ENCODE results near the gene TMEM117. TPM values are rescaled to one million over a fixed set of nuclear protein-coding genes. Genes with fewer than 3 reads are reported as not detected.

Gene TMEM117
- total and polyA plus RNA-seq, 2 donors (not counting 3 experiments of a cell fraction or from before 2014, with no cell fraction given): 1.2 to 3.8 TPM

GRCh38 chr12:44063671-44064070 is 227.8 kb downstream of the TMEM117 start:
- intact Hi-C loops (cut with micrococcal nuclease): no loop called here
- H3K27ac ChIP-seq (ENCODE audit: insufficient read depth, low read depth, low read length): no peak overlapping the region
- TF ChIP-seq JUN (IDR thresholded peaks at IDR 0.05; ENCODE audit: borderline replicate concordance, insufficient read depth, insufficient read length, low read depth): no peak
- no peak for TF ChIP-seq POLR2A (IDR thresholded peaks at IDR 0.05; ENCODE audit: low read depth, low read length)
- TF ChIP-seq MYC (IDR thresholded peaks at IDR 0.05; ENCODE audit: low read depth, low read length): no peak
- no peak for TF ChIP-seq POLR2AphosphoS5 (IDR thresholded peaks at IDR 0.05; ENCODE audit: insufficient read depth, low read depth, low read length)
- no peak overlapping the region for H3K4me2 ChIP-seq (ENCODE audit: insufficient read depth, low read length)
- no peaks in the 10 kb centered on the region for H3K27me3 ChIP-seq (ENCODE audit: control insufficient read depth in 2 of 2, insufficient read depth in 2 of 2, low read length in 2 of 2)
- H3K9me1 ChIP-seq (replicated peaks; ENCODE audit: control insufficient read depth, extremely low read depth, insufficient read depth, low read length): no peaks in the 10 kb centered on the region
- FAIRE-seq (no peak), DNase-seq (ENCODE audit: low read depth, low spot score) (no peak)
- no peaks in the 10 kb centered on the region for H3K9me3 ChIP-seq (replicated peaks; ENCODE audit: control insufficient read depth, insufficient read depth, low read length)
- no peak overlapping the region for H3K4me3 ChIP-seq (replicated peaks in 1 of 3; ENCODE audit: insufficient read depth in 1 of 3, low read depth in 1 of 3, low read length in 3 of 3)
- H3K4me1 ChIP-seq (ENCODE audit: control insufficient read depth, extremely low read depth, insufficient read depth, low read length): no peaks in the 10 kb centered on the region
- CTCF ChIA-PET: no interaction called here
- H3K36me3 ChIP-seq (ENCODE audit: control insufficient read depth in 2 of 2, extremely low read depth in 1 of 2, insufficient read depth in 2 of 2, low read length in 2 of 2): no peaks in the 10 kb centered on the region
- dilution Hi-C loops (cut with MboI; ENCODE audit: extremely low pct_ligation_motif_present, low sequenced_read_pairs): no loop called here
- H3K9ac ChIP-seq (replicated peaks; ENCODE audit: extremely low read depth, insufficient read depth, low read length): no peak overlapping the region
- H2AFZ ChIP-seq (ENCODE audit: low read depth, low read length): no peak overlapping the region
- H4K20me1 ChIP-seq (replicated peaks; ENCODE audit: control insufficient read depth, extremely low read depth, insufficient read depth, low read length): no peaks in the 10 kb centered on the region
- BruUV-seq (replicated peaks): no TSS peak
- no peaks in the 10 kb centered on the region for H3K79me2 ChIP-seq (ENCODE audit: control insufficient read depth, insufficient read depth, low read length)
- POLR2A ChIA-PET: no interaction called here

GRCh38 chr12:44076871-44077270 is 241.0 kb downstream of the TMEM117 start:
- POLR2A ChIA-PET: no interaction called here
- Histone ChIP-seq H3K36me3 (ENCODE audit: control insufficient read depth in 2 of 2, extremely low read depth in 1 of 2, insufficient read depth in 2 of 2, low read length in 2 of 2) (no peaks in the 10 kb centered on the region), H3K79me2 (ENCODE audit: control insufficient read depth, insufficient read depth, low read length) (no peaks in the 10 kb centered on the region), H3K27me3 (ENCODE audit: control insufficient read depth in 2 of 2, insufficient read depth in 2 of 2, low read length in 2 of 2) (no peaks in the 10 kb centered on the region), H3K4me3 (replicated peaks in 1 of 3; ENCODE audit: insufficient read depth in 1 of 3, low read depth in 1 of 3, low read length in 3 of 3) (no peak overlapping the region), H4K20me1 (replicated peaks; ENCODE audit: control insufficient read depth, extremely low read depth, insufficient read depth, low read length) (no peaks in the 10 kb centered on the region), H3K4me1 (ENCODE audit: control insufficient read depth, extremely low read depth, insufficient read depth, low read length) (no peaks in the 10 kb centered on the region), H2AFZ (ENCODE audit: low read depth, low read length) (no peak overlapping the region), H3K27ac (ENCODE audit: insufficient read depth, low read depth, low read length) (no peak overlapping the region), H3K9me1 (replicated peaks; ENCODE audit: control insufficient read depth, extremely low read depth, insufficient read depth, low read length) (no peaks in the 10 kb centered on the region), H3K9me3 (replicated peaks; ENCODE audit: control insufficient read depth, insufficient read depth, low read length) (no peaks in the 10 kb centered on the region), H3K4me2 (ENCODE audit: insufficient read depth, low read length) (no peak overlapping the region), H3K9ac (replicated peaks; ENCODE audit: extremely low read depth, insufficient read depth, low read length) (no peak overlapping the region)
- CTCF ChIA-PET: no interaction called here
- no peak for DNase-seq (ENCODE audit: low read depth, low spot score)
- FAIRE-seq: no peak
- intact Hi-C loops (cut with micrococcal nuclease): no loop called here
- BruUV-seq (replicated peaks): no TSS peak
- no peak for TF ChIP-seq POLR2A (IDR thresholded peaks at IDR 0.05; ENCODE audit: low read depth, low read length)
- TF ChIP-seq GATA2 (IDR thresholded peaks at IDR 0.05; ENCODE audit: insufficient read depth, insufficient read length, low read depth, low read length): no peak
- TF ChIP-seq MYC (IDR thresholded peaks at IDR 0.05; ENCODE audit: low read depth, low read length): no peak
- no peak for TF ChIP-seq FOS (IDR thresholded peaks at IDR 0.05; ENCODE audit: borderline replicate concordance, insufficient read depth, low read length)
- dilution Hi-C loops (cut with MboI; ENCODE audit: extremely low pct_ligation_motif_present, low sequenced_read_pairs): no loop called here

All from endothelial cell of umbilical vein (primary cell).